HEK293 (cell line): ENCODE data around the gene USHBP1.

ENCODE experiments used
- HIC1 ChIP-seq: fragments of 450-650 bp; formaldehyde crosslinking; IDR thresholded peaks from 2 replicates; pipeline ENCODE4 v1.5.1; 2016; ENCODE audit warnings: missing biosample characterization, missing genetic modification characterization
- KLF16 ChIP-seq: fragments of 450-650 bp; formaldehyde crosslinking; IDR thresholded peaks from 2 replicates; pipeline ENCODE4 v1.5.1; 2017; ENCODE audit warnings: missing biosample characterization, missing genetic modification characterization
- KLF9 ChIP-seq: fragments of 450-650 bp; formaldehyde crosslinking; IDR thresholded peaks from 2 replicates; pipeline ENCODE4 v1.5.1; 2016; ENCODE audit warnings: missing biosample characterization, missing genetic modification characterization, low read depth
- OSR2 ChIP-seq: fragments of 450-650 bp; formaldehyde crosslinking; IDR thresholded peaks from 2 replicates; pipeline ENCODE4 v1.5.1; 2016; ENCODE audit warnings: missing biosample characterization, missing genetic modification characterization
- SALL2 ChIP-seq: fragments of 450-650 bp; formaldehyde crosslinking; IDR thresholded peaks from 2 replicates; pipeline ENCODE4 v1.5.0; 2017; ENCODE audit warnings: missing biosample characterization, mild to moderate bottlenecking, missing genetic modification characterization, borderline replicate concordance
- SP2 ChIP-seq: fragments of 450-650 bp; formaldehyde crosslinking; IDR thresholded peaks from 2 replicates; pipeline ENCODE4 v1.5.1; 2016; ENCODE audit warnings: missing biosample characterization, missing genetic modification characterization
- TRIM28 ChIP-seq: IDR thresholded peaks from 2 replicates; pipeline ENCODE4 v1.6.1; 2011; ENCODE audit warnings: low read length, control low read depth, borderline replicate concordance
- ZBTB17 ChIP-seq: fragments of 450-650 bp; formaldehyde crosslinking; IDR thresholded peaks from 2 replicates; pipeline ENCODE4 v1.5.1; 2016; ENCODE audit warnings: missing biosample characterization, missing genetic modification characterization
- ZBTB20 ChIP-seq: fragments of 450-650 bp; formaldehyde crosslinking; IDR thresholded peaks from 2 replicates; pipeline ENCODE4 v1.5.1; 2016; ENCODE audit warnings: missing biosample characterization, missing genetic modification characterization
- ZBTB26 ChIP-seq: fragments of 450-650 bp; formaldehyde crosslinking; optimal IDR thresholded peaks from 2 replicates; pipeline ENCODE3; 2016; ENCODE audit warnings: missing biosample characterization, mild to moderate bottlenecking, missing genetic modification characterization
- ZFHX2 ChIP-seq: fragments of 450-650 bp; formaldehyde crosslinking; conservative IDR thresholded peaks from 2 replicates; pipeline ENCODE4 v1.5.1; 2016; ENCODE audit warnings: missing biosample characterization, missing genetic modification characterization
- ZFP3 ChIP-seq: fragments of 450-650 bp; formaldehyde crosslinking; IDR thresholded peaks from 2 replicates; pipeline ENCODE4 v1.5.1; 2016; ENCODE audit warnings: low read depth, missing biosample characterization, missing genetic modification characterization
- ZNF138 ChIP-seq: fragments of 450-650 bp; formaldehyde crosslinking; IDR thresholded peaks from 2 replicates; pipeline ENCODE4 v1.5.1; 2016; ENCODE audit warnings: missing biosample characterization, missing genetic modification characterization, borderline replicate concordance
- ZNF324 ChIP-seq: fragments of 450-650 bp; formaldehyde crosslinking; IDR thresholded peaks from 2 replicates; pipeline ENCODE4 v1.5.1; 2016; ENCODE audit warnings: missing biosample characterization, missing genetic modification characterization
- ZNF335 ChIP-seq: fragments of 450-650 bp; formaldehyde crosslinking; conservative IDR thresholded peaks from 2 replicates; pipeline ENCODE4 v1.5.1; 2016; ENCODE audit warnings: missing biosample characterization, missing genetic modification characterization
- ZNF341 ChIP-seq: fragments of 450-650 bp; formaldehyde crosslinking; IDR thresholded peaks from 2 replicates; pipeline ENCODE4; 2016; ENCODE audit warnings: low read depth, missing biosample characterization, missing genetic modification characterization
- ZNF37A ChIP-seq: fragments of 450-650 bp; IDR thresholded peaks from 2 replicates; pipeline ENCODE4 v1.5.1; 2018; ENCODE audit warnings: missing biosample characterization, missing genetic modification characterization
- ZNF426 ChIP-seq: fragments of 450-650 bp; formaldehyde crosslinking; IDR thresholded peaks from 2 replicates; pipeline ENCODE4 v1.5.1; 2017; ENCODE audit warnings: missing biosample characterization, missing genetic modification characterization, mild to moderate bottlenecking, inconsistent platforms, moderate library complexity
- ZNF830 ChIP-seq: fragments of 450-650 bp; IDR thresholded peaks from 2 replicates; pipeline ENCODE4 v1.5.0; 2018; ENCODE audit warnings: missing biosample characterization, missing genetic modification characterization, low read depth, mild to moderate bottlenecking, moderate library complexity
- ZSCAN23 ChIP-seq: fragments of 450-650 bp; formaldehyde crosslinking; IDR thresholded peaks from 2 replicates; pipeline ENCODE4 v1.5.1; 2016; ENCODE audit warnings: missing biosample characterization, missing genetic modification characterization
- TF ChIP-seq, protein P1 (sequence below): fragments of 450-650 bp; formaldehyde crosslinking; conservative IDR thresholded peaks from 2 replicates; pipeline ENCODE4 v1.5.1; 2016; ENCODE audit warnings: low read depth, missing biosample characterization, missing genetic modification characterization
- TF ChIP-seq, protein P2 (sequence below): fragments of 450-650 bp; formaldehyde crosslinking; IDR thresholded peaks from 2 replicates; pipeline ENCODE4 v1.5.1; 2016; ENCODE audit warnings: missing biosample characterization, missing genetic modification characterization
- TF ChIP-seq, protein P3 (sequence below): fragments of 450-650 bp; formaldehyde crosslinking; IDR thresholded peaks from 2 replicates; pipeline ENCODE4 v1.5.1; 2016; ENCODE audit warnings: missing biosample characterization, missing genetic modification characterization
- TF ChIP-seq, protein P4 (sequence below): sonication (generic); formaldehyde crosslinking; IDR thresholded peaks from 2 replicates; pipeline ENCODE4 v1.8.1; 2022; ENCODE audit warnings: mild to moderate bottlenecking, moderate library complexity, missing genetic modification reagents

Gene USHBP1

DNA sequence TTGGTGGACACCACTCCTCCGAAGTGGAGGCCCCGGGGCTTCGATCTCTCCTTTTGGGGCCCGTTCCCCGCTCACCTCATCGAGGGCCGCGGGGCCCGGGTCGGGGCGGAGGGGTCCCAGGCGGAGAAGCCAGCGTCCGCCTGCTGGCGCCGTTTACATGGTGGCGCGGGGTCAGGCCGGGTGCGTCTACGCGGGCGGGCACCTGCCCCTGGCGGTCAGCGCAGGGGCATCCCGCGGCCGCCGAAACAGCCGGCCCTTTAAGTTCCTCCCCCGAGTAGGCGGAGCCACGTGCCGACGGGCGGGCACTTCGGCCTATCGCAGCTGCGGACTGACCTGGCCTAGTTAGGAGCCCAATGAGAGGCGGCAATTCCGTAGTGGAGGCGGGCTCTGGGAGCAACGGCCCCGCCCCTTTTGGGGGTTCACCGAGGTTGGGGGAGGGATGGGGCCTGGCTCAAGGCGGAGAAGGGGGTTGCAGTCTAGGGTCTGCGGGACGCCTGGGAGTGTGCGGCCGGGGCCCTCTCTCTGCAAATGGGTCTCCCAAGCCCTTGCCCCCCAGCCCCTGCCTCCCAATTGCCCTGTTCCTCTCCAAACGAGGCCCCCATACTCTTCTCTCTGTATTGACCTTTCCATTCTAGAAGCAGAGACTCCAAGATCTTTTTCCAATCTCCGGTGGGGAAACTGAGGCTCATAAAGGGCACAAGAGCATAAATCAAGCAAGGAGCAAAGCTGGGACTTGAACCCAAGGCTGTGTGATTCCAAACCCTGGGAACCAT lies 38.8 kb upstream of the USHBP1 start, which contains the start of gene ABHD8 (continued):
- TF ChIP-seq, protein P1, sequence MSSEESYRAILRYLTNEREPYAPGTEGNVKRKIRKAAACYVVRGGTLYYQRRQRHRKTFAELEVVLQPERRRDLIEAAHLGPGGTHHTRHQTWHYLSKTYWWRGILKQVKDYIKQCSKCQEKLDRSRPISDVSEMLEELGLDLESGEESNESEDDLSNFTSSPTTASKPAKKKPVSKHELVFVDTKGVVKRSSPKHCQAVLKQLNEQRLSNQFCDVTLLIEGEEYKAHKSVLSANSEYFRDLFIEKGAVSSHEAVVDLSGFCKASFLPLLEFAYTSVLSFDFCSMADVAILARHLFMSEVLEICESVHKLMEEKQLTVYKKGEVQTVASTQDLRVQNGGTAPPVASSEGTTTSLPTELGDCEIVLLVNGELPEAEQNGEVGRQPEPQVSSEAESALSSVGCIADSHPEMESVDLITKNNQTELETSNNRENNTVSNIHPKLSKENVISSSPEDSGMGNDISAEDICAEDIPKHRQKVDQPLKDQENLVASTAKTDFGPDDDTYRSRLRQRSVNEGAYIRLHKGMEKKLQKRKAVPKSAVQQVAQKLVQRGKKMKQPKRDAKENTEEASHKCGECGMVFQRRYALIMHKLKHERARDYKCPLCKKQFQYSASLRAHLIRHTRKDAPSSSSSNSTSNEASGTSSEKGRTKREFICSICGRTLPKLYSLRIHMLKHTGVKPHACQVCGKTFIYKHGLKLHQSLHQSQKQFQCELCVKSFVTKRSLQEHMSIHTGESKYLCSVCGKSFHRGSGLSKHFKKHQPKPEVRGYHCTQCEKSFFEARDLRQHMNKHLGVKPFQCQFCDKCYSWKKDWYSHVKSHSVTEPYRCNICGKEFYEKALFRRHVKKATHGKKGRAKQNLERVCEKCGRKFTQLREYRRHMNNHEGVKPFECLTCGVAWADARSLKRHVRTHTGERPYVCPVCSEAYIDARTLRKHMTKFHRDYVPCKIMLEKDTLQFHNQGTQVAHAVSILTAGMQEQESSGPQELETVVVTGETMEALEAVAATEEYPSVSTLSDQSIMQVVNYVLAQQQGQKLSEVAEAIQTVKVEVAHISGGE, result no peak
- TF ChIP-seq KLF9 (tag by site-specific recombination) (peak; percentile 50), ZNF830 (tag by site-specific recombination) (no peak), ZFHX2 (tag by site-specific recombination) (peak; percentile 18; the same call in 1 of the 2 replicates), ZNF324 (tag by site-specific recombination) (no peak), ZNF335 (peak; percentile 71), ZNF37A (tag by site-specific recombination) (no peak), KLF16 (0 out of 2 replicates have a peak, but pooled peaks have one; percentile 26), TRIM28 (no peak), ZSCAN23 (no peak), ZBTB20 (tag by site-specific recombination) (0 out of 2 replicates have a peak, but pooled peaks have one; percentile 17), ZNF138 (tag by site-specific recombination) (no peak), ZFP3 (peak; percentile 78), ZNF341 (tag by site-specific recombination) (peak; percentile 86), ZBTB26 (tag by site-specific recombination) (peak; percentile 64), SP2 (tag by site-specific recombination) (peak; percentile 100), SALL2 (tag by site-specific recombination) (no peak), HIC1 (tag by site-specific recombination) (peak; percentile 66), ZBTB17 (no peak), ZNF426 (tag by site-specific recombination) (no peak), OSR2 (no peak)
- TF ChIP-seq, protein P2, sequence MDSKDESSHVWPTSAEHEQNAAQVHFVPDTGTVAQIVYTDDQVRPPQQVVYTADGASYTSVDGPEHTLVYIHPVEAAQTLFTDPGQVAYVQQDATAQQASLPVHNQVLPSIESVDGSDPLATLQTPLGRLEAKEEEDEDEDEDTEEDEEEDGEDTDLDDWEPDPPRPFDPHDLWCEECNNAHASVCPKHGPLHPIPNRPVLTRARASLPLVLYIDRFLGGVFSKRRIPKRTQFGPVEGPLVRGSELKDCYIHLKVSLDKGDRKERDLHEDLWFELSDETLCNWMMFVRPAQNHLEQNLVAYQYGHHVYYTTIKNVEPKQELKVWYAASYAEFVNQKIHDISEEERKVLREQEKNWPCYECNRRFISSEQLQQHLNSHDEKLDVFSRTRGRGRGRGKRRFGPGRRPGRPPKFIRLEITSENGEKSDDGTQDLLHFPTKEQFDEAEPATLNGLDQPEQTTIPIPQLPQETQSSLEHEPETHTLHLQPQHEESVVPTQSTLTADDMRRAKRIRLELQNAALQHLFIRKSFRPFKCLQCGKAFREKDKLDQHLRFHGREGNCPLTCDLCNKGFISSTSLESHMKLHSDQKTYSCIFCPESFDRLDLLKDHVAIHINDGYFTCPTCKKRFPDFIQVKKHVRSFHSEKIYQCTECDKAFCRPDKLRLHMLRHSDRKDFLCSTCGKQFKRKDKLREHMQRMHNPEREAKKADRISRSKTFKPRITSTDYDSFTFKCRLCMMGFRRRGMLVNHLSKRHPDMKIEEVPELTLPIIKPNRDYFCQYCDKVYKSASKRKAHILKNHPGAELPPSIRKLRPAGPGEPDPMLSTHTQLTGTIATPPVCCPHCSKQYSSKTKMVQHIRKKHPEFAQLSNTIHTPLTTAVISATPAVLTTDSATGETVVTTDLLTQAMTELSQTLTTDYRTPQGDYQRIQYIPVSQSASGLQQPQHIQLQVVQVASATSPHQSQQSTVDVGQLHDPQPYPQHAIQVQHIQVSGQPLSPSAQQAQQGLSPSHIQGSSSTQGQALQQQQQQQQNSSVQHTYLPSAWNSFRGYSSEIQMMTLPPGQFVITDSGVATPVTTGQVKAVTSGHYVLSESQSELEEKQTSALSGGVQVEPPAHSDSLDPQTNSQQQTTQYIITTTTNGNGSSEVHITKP (tag by site-specific recombination), result peak; percentile 80
- TF ChIP-seq, protein P3, sequence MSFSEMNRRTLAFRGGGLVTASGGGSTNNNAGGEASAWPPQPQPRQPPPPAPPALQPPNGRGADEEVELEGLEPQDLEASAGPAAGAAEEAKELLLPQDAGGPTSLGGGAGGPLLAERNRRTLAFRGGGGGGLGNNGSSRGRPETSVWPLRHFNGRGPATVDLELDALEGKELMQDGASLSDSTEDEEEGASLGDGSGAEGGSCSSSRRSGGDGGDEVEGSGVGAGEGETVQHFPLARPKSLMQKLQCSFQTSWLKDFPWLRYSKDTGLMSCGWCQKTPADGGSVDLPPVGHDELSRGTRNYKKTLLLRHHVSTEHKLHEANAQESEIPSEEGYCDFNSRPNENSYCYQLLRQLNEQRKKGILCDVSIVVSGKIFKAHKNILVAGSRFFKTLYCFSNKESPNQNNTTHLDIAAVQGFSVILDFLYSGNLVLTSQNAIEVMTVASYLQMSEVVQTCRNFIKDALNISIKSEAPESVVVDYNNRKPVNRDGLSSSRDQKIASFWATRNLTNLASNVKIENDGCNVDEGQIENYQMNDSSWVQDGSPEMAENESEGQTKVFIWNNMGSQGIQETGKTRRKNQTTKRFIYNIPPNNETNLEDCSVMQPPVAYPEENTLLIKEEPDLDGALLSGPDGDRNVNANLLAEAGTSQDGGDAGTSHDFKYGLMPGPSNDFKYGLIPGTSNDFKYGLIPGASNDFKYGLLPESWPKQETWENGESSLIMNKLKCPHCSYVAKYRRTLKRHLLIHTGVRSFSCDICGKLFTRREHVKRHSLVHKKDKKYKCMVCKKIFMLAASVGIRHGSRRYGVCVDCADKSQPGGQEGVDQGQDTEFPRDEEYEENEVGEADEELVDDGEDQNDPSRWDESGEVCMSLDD, result peak; percentile 81
- TF ChIP-seq, protein P4, sequence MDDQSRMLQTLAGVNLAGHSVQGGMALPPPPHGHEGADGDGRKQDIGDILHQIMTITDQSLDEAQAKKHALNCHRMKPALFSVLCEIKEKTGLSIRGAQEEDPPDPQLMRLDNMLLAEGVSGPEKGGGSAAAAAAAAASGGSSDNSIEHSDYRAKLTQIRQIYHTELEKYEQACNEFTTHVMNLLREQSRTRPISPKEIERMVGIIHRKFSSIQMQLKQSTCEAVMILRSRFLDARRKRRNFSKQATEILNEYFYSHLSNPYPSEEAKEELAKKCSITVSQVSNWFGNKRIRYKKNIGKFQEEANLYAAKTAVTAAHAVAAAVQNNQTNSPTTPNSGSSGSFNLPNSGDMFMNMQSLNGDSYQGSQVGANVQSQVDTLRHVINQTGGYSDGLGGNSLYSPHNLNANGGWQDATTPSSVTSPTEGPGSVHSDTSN (CRISPR knock-in tag), result peak; percentile 98
